GM21447 (cell line): ENCODE measurements around the gene SAT1.

Source experiments
- ATAC-seq: cut with Tn5 transposase; IDR thresholded peaks from one replicate; pipeline ENCODE4 v1.9.1; 2021; ENCODE audit not compliant: unreplicated experiment

The SAT1 gene

DNA sequence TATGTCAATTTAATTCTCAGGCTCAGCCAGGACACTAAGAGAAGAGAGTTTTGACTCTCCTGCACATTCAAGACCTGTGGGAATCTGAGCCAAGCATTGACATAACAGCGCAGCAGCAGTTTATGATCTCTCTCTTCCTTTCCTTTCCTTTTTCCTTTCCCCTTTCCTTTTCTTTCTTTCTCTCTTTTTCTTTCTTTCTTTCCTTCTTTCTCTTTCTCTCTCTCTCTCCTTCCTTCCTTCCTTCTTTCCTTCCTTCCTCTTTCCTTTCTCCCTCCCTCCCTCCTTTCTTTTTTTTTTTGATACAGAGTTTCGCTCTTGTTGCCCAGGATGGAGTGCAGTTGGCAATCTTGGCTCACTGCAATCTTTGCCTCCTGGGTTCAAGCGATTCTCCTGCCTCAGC is 21.6 kb downstream of the SAT1 start:
- no peak for ATAC-seq

- ATAC-seq: no peak
Measured at GRCh38 chrX:23805389-23805788, 22.4 kb downstream of the SAT1 start.

GRCh38 chrX:23810279-23810678 is 27.3 kb downstream of the SAT1 start:
- no peak for ATAC-seq

DNA sequence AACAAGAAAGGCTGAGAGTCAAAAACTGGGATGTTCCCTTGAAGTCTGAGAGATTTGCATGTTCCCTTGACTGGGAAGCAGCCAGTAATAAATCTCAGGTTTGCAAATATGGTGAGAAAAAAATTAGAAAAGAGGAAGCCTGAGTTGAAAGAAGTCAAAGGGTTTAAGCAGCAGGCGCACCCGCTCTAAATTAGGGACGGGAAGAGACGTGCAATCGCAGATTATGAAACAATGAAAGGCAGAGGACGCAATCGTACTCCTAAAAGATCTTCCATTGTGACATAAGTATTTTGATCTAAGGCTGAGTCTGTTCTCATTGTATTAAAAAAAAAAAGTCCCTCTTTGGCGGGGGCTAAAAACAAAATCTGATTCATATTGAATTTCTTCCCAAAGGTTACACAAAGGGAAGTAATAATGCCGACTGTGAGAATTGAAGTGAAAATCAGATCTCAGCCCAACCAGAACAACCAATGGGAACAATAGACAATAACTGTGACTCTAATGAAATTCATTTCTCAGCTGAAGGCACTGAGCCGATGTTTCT is 28.2 kb downstream of the SAT1 start:
- ATAC-seq: no peak

- ATAC-seq: no peak
Measured at GRCh38 chrX:23811656-23812055, 28.7 kb downstream of the SAT1 start.

- no peak for ATAC-seq
Measured at GRCh38 chrX:23813808-23814207, 30.8 kb downstream of the SAT1 start.

DNA sequence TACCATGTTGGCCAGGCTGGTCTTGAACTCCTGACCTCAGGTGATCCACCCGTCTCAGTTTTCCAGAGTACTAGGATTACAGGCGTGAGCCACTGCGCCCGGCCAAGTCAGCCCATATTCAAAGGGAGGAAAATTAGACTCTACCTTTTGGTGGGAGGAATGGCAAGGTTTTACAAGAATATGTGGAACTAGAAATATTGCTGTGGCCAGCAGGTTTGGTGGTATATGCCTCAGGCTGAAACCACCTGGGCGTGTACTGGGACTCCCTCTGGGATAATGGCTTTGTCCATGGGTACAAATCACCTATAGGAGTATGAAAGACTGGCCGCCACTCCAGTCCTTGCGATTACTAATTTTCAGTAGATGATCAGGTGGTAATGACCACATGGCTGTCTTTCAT is 32.4 kb downstream of the SAT1 start:
- no peak for ATAC-seq

DNA sequence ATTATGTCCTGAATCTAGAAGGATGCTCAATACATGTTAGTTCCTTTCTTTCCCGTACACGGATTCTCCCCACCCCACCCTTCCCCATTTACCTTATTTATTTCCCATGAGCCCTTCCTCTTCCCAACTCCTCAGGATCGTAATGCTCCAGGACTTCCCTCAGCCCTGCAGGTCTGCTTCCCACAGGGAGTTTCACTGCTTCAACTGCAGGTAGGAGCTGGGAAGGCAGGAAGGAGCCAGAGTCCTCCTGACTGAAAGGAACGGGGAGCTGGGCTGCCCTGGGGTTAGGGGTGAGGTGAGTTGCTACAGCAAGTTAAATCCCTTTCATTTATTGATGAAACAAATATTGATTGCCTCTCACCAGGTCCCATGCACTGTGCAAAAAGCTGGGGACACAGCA is 33.2 kb downstream of the SAT1 start:
- no peak for ATAC-seq

DNA sequence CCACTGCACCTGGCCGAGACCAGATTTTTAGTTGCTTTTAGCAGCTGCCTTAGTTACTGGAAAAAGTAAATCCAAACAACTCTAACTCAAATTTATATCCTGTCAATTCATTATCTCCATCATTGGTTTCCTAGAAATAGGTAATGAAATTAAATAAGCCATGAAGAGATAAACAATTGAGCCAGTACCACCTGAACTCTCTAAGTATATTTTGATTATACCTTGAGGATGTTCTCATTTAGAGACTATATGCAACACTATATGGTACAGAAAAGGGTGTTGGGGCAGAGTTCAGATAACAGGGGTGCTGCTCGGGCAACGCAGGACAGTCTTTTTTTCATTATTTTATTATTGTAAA is 35.0 kb downstream of the SAT1 start:
- ATAC-seq: no peak

DNA sequence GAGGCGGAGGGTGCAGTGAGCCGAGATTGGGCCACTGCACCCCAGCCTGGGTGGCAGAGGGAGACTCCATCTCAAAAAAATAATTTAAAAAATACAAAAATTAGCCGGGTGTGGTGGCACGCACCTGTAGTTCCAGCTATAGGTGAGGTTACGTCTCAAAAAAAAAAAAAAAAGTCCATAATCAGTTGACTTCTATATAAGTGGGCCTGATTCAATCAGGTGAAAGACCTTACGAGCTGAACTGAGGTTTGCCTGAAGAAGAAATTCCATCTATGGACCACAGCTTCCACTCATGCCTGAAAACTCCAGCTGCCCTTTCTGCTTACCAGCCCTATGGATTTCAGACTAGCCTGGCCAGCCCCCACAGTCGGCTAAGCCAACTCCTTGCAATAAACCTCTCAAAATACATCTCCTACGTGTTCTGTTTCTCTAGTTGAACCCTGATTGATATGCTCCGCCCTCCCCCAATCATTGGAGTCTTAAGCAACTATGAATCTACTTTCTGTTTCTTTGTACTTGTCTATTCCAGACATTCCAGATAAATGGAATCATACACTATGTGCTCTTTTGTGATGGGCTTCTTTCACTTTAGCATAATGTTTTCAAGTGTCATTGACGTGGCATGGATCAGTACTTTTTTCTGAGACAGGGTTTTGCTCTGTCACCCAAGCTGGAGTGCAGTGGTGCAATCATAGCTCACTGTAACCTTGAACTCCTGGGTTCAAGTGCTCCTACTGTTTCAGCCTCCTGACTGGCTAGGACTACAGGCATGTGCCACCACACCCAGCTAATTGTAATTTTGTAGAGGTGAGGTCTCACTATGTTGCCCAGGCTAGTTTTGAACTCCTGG is 36.6 kb downstream of the SAT1 start:
- no peak for ATAC-seq

- ATAC-seq: no peak
Measured at GRCh38 chrX:23820235-23820782, 37.3 kb downstream of the SAT1 start.

- no peak for ATAC-seq
Measured at GRCh38 chrX:23821847-23822246, 38.9 kb downstream of the SAT1 start.

- ATAC-seq: no peak
Measured at GRCh38 chrX:23822397-23822796, 39.4 kb downstream of the SAT1 start.

DNA sequence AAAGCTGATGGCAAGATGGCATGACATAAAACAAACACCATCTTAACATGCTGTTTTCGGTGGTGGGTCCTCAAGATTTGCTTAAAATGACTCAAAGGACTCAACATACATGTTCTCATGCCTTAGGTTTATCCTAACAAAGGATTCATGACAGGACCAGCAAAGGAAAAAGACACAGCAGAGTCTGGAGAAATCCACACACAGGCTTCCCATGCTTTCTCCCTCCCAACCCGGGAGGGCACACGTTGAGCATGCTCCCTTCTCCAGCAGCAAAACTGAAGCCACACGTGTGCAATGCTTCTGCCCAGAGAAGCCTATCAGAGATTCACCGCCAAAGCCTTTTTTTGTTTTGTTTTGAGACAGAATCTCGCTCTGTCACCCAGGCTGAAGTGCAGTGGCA is 39.9 kb downstream of the SAT1 start:
- ATAC-seq: no peak

DNA sequence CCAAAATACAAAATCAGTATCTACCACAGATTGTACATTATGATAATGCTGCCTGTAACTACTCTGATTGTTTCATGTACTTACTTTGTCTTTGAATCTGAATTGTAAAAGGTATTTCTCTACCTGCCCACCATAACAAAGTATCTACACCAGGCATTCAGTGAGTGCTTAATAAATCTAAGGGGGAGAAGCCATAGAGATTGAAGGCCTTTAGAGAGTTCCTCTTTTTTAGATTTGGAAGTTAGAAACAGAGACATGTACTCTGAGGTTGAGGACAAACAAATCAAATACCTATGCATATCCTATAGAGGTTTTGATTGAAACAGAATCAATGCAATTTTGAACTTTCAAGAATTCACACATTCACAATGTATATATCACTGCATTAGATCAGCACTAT is 42.7 kb downstream of the SAT1 start:
- ATAC-seq: no peak

DNA sequence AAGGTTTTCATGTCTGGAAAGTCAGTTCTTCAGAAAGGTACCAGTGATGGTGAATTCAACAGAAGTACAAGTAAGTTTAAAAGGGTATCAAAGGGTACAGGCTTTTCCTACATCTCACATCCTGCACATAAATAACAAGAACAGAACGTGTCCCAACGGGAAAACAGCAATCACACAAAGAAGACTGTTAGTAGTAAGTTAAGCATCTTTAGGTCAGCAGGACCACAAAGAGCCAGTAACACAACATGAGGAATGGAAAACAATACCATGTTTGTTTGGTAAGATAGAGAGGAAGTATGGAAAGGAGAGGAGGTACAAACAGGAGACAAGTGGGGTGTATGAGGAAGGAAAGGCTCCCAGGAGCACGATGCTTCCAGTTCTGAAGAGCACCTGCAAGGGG is 43.2 kb downstream of the SAT1 start:
- ATAC-seq: no peak

DNA sequence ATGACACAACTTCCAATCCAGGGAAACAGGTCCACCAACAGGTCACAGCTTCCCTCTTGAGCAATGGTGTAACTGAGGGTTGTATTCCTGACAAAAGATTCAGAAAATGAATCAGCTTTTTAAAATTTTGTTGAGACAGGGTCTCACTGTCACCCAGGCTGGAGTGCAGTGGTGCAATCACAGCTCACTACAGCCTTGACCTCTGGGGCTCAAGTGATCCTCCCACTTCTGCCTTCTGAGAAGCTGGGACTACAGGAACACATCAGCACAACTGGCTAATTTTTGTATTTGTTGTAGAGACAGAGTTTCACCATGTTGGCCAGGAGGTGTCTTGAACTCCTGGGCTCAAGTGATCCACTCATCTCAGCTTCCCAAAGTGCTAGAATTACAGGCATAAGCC is 43.7 kb downstream of the SAT1 start:
- no peak for ATAC-seq

DNA sequence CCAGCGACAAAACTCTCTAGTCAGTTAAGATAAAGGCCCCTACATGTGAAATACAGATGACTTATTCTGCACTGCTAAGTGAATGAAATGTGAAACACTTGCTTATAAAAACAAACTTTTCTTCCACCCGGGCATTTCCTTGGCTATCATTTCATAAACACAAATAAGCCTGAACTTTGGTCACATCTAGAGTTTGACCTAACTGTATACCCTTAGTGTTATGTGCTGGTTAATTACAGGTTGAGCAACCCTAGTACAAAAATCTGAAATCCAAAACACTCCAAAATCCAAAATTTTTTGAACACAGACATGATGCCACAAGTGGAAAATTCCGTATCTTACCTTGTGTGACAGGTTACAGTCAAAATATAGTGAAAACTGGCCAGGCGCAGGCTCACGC is 45.9 kb downstream of the SAT1 start:
- no peak for ATAC-seq

DNA sequence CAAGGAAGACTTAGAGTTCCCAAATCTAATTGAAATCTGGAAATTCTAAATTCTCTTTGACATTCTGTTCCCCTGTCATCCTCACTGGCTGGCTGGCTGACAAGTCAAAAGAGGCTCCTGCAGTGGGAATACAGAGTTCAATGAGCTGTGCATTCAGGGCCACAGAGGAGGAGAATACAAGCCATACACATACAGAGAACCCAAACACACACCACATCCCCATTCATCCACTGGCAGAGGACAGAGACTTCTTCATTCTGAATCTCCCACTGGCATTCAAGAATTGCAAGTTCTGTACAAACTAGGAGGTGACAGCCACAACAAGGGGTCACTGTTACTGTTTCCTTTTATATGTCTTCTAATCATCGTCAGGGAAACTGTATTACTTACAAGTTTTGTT is 49.7 kb downstream of the SAT1 start:
- ATAC-seq: no peak
